G401 (cell line): ENCODE results near the gene FERD3L. TPM values are rescaled to one million over a fixed set of nuclear protein-coding genes. Genes with fewer than 3 reads are reported as not detected.

Source experiments
- DNase-seq: peaks from one replicate; pipeline ENCODE4 v3.0.0-alpha.2; 2015; ENCODE audit warnings: low spot score
- in situ Hi-C: cut with HindIII; loops from 2 replicates; pipeline ENCODE4 v1.10.0; 2016; ENCODE audit warnings: low sequenced_read_pairs, mixed read lengths
- total RNA-seq: library from RNA; depleted of rRNA; stranded (reverse); fragments of >200 nt; shearing (Covaris generic); gene quantifications from 2 replicates; pipeline ENCODE4 v1.2.3, GENCODE V29; 2014

FERD3L gene
- total RNA-seq, 1 experiment from 2014 or later, result not detected

- no peak for DNase-seq
These were observed 27.2 kb downstream of the FERD3L start for GRCh38 chr7:19117870-19118608.

GRCh38 chr7:19117091-19117869, 27.9 kb downstream of the FERD3L start, which contains the start of gene TWIST1:
TSS of gene TWIST1 (minus strand) at chr7:19117636. CDS start at chr7:19117321, 315 bp downstream.
- in situ Hi-C loops, result no loop called here
- no peak for DNase-seq

More at GRCh38 chr7:19117870-19118608, 27.2 kb downstream of the FERD3L start:
- in situ Hi-C loops, result no loop called here

- in situ Hi-C loops, result no loop called here
These were observed 28.8 kb downstream of the FERD3L start for GRCh38 chr7:19116121-19117090.

GRCh38 chr7:19114551-19114855, 30.7 kb downstream of the FERD3L start:
- DNase-seq, result no peak
- in situ Hi-C loops, result no loop called here

More at GRCh38 chr7:19116121-19117090, 28.8 kb downstream of the FERD3L start:
- DNase-seq, result no peak

GRCh38 chr7:19113855-19114550, 31.2 kb downstream of the FERD3L start:
- in situ Hi-C loops, result no loop called here
- no peak for DNase-seq

GRCh38 chr7:19113002-19113350, 32.2 kb downstream of the FERD3L start:
- in situ Hi-C loops, result no loop called here

GRCh38 chr7:19112274-19113001, 32.8 kb downstream of the FERD3L start:
- DNase-seq, result no peak

More at GRCh38 chr7:19113002-19113350, 32.2 kb downstream of the FERD3L start:
- DNase-seq, result no peak

GRCh38 chr7:19111474-19112273, 33.5 kb downstream of the FERD3L start:
- in situ Hi-C loops, result no loop called here
- no peak for DNase-seq

More at GRCh38 chr7:19112274-19113001, 32.8 kb downstream of the FERD3L start:
- in situ Hi-C loops, result no loop called here

GRCh38 chr7:19110776-19111175, 34.4 kb downstream of the FERD3L start:
- in situ Hi-C loops, result no loop called here
- no peak for DNase-seq

GRCh38 chr7:19110026-19110730, 35.0 kb downstream of the FERD3L start:
- DNase-seq, result no peak
- in situ Hi-C loops, result no loop called here

GRCh38 chr7:19109000-19109946, 35.9 kb downstream of the FERD3L start:
- in situ Hi-C loops, result no loop called here
- no peak for DNase-seq

- in situ Hi-C loops, result no loop called here
These were observed 37.7 kb downstream of the FERD3L start for GRCh38 chr7:19107356-19108146.

GRCh38 chr7:19107081-19107355, 38.2 kb downstream of the FERD3L start:
- in situ Hi-C loops, result no loop called here
- no peak for DNase-seq

More at GRCh38 chr7:19107356-19108146, 37.7 kb downstream of the FERD3L start:
- no peak for DNase-seq

- in situ Hi-C loops, result no loop called here
- no peak for DNase-seq
These were observed 38.8 kb downstream of the FERD3L start for GRCh38 chr7:19106241-19107080.
